ENCODE measurements around the gene GLRX. TPM values are rescaled to one million over a fixed set of nuclear protein-coding genes. Genes with fewer than 3 reads are reported as not detected.

Gene GLRX
- total RNA-seq, 2 donors from 2014 or later, result 8.6 to 17.6 TPM

DNA sequence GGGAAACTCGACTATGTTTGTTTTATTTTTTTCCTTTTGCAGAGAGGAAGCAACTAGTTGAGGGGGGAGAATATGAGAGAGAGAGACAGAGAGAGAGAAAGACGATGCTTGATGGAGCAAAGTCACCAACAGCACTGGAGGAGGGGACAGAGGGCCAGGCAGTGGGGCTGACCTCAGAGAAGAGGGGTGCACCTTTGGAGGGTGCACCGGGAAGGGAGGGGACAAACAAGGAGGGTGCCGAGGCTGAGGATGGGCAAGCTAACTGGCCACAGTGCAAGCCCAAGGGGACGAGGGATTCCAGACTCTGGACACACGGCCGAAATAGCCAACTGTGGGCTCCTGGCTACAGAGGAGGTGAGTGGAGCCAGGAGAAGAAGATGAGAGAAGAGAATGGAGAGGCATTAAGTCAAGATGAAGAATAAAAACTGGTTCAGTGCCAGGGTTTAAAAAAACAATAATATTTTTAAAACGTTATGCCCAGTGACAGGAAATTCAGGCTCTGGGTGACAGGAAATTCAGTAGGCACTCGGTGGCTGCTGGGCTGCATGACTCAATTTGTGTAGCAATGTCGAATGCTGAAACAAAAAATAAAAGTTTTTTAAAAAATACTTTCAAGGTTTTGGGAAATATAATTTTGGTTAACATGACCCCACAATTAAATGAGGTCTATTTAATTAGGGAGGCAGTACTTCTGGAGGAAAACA lies 13.3 kb upstream of the GLRX start:
- intact Hi-C loops (cut with DNase I), result loop anchor here (10.0 kb wide), 1 partner anchor 181 kb away; no protein-coding TSS in a partner anchor
- ATAC-seq, result no peak

DNA sequence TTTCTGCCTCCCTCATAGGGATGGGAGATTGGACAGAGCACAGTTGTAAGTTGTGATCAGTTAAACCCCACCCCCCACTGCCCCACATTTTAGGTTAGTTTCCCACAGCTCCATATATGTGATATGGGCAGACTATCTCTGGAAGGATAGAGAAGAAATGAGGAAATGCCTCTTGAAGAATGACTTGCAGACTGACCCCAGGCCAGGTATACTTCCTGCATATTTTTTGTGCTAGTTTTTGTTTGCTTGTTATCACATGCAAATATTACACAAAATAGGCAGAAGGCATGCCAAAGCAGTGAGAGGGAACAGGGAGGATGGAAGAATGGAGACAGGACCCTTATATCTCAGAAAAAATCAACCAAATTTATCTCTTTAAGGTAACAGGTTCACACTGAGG lies 10.1 kb upstream of the GLRX start:
- Histone ChIP-seq H3K9me3 (no peaks in the 10 kb centered on the region), H3K27me3 (no peaks in the 10 kb centered on the region), H3K27ac (no peak overlapping the region), H3K36me3 (replicated peaks in 1 of 2; ENCODE audit: insufficient read depth in 1 of 2, low read depth in 2 of 2) (no peaks in the 10 kb centered on the region), H3K4me1 (peaks cover 35% of the 10 kb centered on the region), H3K4me3 (no peak overlapping the region)
- DNase-seq (no peak), ATAC-seq (no peak)
- intact Hi-C loops (cut with DNase I), result loop anchor here (10.0 kb wide), 1 partner anchor 178 kb away; no protein-coding TSS in a partner anchor
- TF ChIP-seq POLR2A (IDR thresholded peaks at IDR 0.05), result no peak
- TF ChIP-seq, protein P1, sequence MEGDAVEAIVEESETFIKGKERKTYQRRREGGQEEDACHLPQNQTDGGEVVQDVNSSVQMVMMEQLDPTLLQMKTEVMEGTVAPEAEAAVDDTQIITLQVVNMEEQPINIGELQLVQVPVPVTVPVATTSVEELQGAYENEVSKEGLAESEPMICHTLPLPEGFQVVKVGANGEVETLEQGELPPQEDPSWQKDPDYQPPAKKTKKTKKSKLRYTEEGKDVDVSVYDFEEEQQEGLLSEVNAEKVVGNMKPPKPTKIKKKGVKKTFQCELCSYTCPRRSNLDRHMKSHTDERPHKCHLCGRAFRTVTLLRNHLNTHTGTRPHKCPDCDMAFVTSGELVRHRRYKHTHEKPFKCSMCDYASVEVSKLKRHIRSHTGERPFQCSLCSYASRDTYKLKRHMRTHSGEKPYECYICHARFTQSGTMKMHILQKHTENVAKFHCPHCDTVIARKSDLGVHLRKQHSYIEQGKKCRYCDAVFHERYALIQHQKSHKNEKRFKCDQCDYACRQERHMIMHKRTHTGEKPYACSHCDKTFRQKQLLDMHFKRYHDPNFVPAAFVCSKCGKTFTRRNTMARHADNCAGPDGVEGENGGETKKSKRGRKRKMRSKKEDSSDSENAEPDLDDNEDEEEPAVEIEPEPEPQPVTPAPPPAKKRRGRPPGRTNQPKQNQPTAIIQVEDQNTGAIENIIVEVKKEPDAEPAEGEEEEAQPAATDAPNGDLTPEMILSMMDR (IDR thresholded peaks at IDR 0.05), result no peak

More for the DNA sequence above, 13.3 kb upstream of the GLRX start:
- TF ChIP-seq, protein P1 (IDR thresholded peaks at IDR 0.05), result no peak
- no peak for TF ChIP-seq POLR2A (IDR thresholded peaks at IDR 0.05)
- H3K27ac ChIP-seq, result peak overlapping the region; percentile 4 to 97 (median 92)
- 40 to 49% methylated on average over 10 of the region's 10 CpGs for WGBS, 2 donors
- peak in 1 of 4 donors; percentile 21 for DNase-seq
- H3K4me3 ChIP-seq, result no peak overlapping the region
- H3K27me3 ChIP-seq, result no peaks in the 10 kb centered on the region
- H3K9me3 ChIP-seq, result no peaks in the 10 kb centered on the region
- H3K4me1 ChIP-seq, result peaks cover 35% of the 10 kb centered on the region
- H3K36me3 ChIP-seq (replicated peaks in 1 of 2; ENCODE audit: insufficient read depth in 1 of 2, low read depth in 2 of 2), result no peaks in the 10 kb centered on the region

DNA sequence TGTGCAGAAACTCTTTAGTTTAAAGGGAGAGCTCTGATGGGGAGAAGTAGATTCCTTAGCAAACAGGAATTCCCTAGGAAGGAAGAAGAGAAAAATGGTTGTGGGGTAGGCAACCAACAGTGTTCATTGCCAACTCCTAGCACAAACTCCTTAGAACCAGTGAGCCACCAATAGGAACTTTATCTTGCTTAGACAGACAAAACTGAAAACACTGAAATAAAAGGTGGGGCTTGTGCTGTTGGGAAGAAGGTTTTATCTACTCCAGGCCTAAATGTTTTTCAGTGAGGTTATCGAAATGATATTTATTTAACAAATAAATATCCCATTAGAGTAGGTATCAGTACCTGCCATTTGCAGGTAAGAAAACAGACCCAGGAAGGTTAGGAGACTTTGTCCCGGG lies 7.7 kb upstream of the GLRX start:
- WGBS, 2 donors, result 88 to 90% methylated on average over 2 of the region's 2 CpGs
- ATAC-seq, result no peak
- peaks cover 20% of the 10 kb centered on the region for H3K4me1 ChIP-seq

DNA sequence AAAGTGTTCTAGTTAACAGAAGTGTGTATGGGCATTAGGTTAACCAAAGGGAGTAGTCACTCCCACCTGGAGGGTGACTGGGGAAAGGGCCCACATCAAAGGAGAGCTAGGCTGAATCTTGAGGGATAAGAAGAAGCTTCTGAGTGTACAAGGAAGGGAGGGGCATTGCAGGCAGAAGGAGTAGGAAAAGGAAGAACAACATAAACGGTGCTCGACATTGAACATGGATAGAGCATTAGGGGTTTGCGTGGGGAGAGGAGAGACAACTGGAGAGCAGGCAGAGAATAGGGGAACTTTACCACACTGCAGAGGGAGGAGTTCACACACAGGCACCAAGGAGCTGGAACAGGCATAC lies 5.3 kb upstream of the GLRX start:
- no peak for ATAC-seq

More for the DNA sequence above, 7.7 kb upstream of the GLRX start:
- Histone ChIP-seq H3K27ac (no peak overlapping the region), H3K27me3 (no peaks in the 10 kb centered on the region), H3K9me3 (no peaks in the 10 kb centered on the region), H3K4me3 (no peak overlapping the region), H3K36me3 (replicated peaks in 1 of 2; ENCODE audit: insufficient read depth in 1 of 2, low read depth in 2 of 2) (no peaks in the 10 kb centered on the region)
- DNase-seq, result no peak
- intact Hi-C loops (cut with DNase I), result loop anchor here (10.0 kb wide), 1 partner anchor 175 kb away; no protein-coding TSS in a partner anchor
- TF ChIP-seq, protein P1 (IDR thresholded peaks at IDR 0.05), result no peak
- no peak for TF ChIP-seq POLR2A (IDR thresholded peaks at IDR 0.05)

More for the DNA sequence above, 5.3 kb upstream of the GLRX start:
- no peak for DNase-seq
- no peaks in the 10 kb centered on the region for H3K27me3 ChIP-seq
- H3K27ac ChIP-seq, result no peak overlapping the region
- H3K36me3 ChIP-seq (replicated peaks in 1 of 2; ENCODE audit: insufficient read depth in 1 of 2, low read depth in 2 of 2), result no peaks in the 10 kb centered on the region
- no peaks in the 10 kb centered on the region for H3K9me3 ChIP-seq
- 77 to 84% methylated on average over 3 of the region's 3 CpGs for WGBS, 2 donors
- TF ChIP-seq, protein P1 (IDR thresholded peaks at IDR 0.05), result no peak
- TF ChIP-seq POLR2A (IDR thresholded peaks at IDR 0.05), result no peak
- intact Hi-C loops (cut with DNase I), result no loop called here
- no peak overlapping the region for H3K4me3 ChIP-seq
- peaks cover 15% of the 10 kb centered on the region for H3K4me1 ChIP-seq
